H1 (cell line): ENCODE results near the gene SYNDIG1. TPM values are rescaled to one million over a fixed set of nuclear protein-coding genes. Genes with fewer than 3 reads are reported as not detected.

Experiments used
- CTCF ChIA-PET: fragments of 300-600 bp; sonication (Branson Sonifier 250); formaldehyde crosslinking; loops from one replicate; lab custom pipeline; 2021; ENCODE audit not compliant: partially characterized antibody; lab: Charles Lee
- POLR2A ChIA-PET: fragments of 300-600 bp; sonication (Branson Sonifier 250); formaldehyde crosslinking; loops from one replicate; lab custom pipeline; 2021; ENCODE audit warnings: inconsistent platforms; ENCODE audit not compliant: partially characterized antibody; lab: Charles Lee
- DNase-seq, 2 experiments: peaks; one replicate each; pipeline versions ENCODE4 v3.0.0 to v3.0.0-alpha.2; 2010 to 2022; ENCODE audit warnings: low spot score in 2 of 2, low read depth in 1 of 2, mixed read lengths in 1 of 2
- FAIRE-seq: peaks from 2 replicates; lab custom pipeline; 2011; peaks lifted over from hg19 to GRCh38; lab: Jason Lieb, UNC
- H2AFZ ChIP-seq: 2 replicates; pipeline ENCODE4 v1.8.1; 2012; ENCODE audit warnings: low read length, inconsistent platforms
- H2AK5ac ChIP-seq: 2 replicates; pipeline ENCODE4 v1.6.1; 2013; ENCODE audit warnings: low read depth, low read length
- H2BK120ac ChIP-seq: replicated peaks from 2 replicates; pipeline ENCODE3; 2013; ENCODE audit warnings: low read depth, low read length, inconsistent platforms
- H2BK12ac ChIP-seq: 2 replicates; pipeline ENCODE4 v1.6.1; 2013; ENCODE audit warnings: low read depth, low read length
- H2BK15ac ChIP-seq: 2 replicates; pipeline ENCODE4 v1.6.1; 2013; ENCODE audit warnings: low read length
- H2BK20ac ChIP-seq: 2 replicates; pipeline ENCODE4 v1.6.1; 2013; ENCODE audit warnings: low read length
- H2BK5ac ChIP-seq: 2 replicates; pipeline ENCODE4 v1.6.1; 2013; ENCODE audit warnings: low read depth, low read length
- H3K14ac ChIP-seq: 2 replicates; pipeline ENCODE4 v1.6.1; 2013; ENCODE audit warnings: inconsistent platforms; ENCODE audit not compliant: insufficient read length
- H3K18ac ChIP-seq: 2 replicates; pipeline ENCODE4 v1.6.1; 2013; ENCODE audit warnings: low read length; ENCODE audit errors: extremely low read depth
- H3K23ac ChIP-seq: 2 replicates; pipeline ENCODE4 v1.6.1; 2013; ENCODE audit warnings: inconsistent platforms; ENCODE audit not compliant: insufficient read length
- H3K23me2 ChIP-seq: 2 replicates; pipeline ENCODE4 v1.6.1; 2013; ENCODE audit warnings: low read depth, low read length
- H3K27ac ChIP-seq: 2 replicates; pipeline ENCODE4 v1.6.1; 2011; ENCODE audit warnings: low read depth, low read length, inconsistent platforms
- H3K27me3 ChIP-seq, 4 experiments: replicated peaks in 1 of 4; 1 replicate in 1 of 4; 2 replicates in 3 of 4; pipeline versions ENCODE4 v1.6.1 to v1.8.1; 2011 to 2013; ENCODE audit warnings: low read length in 3 of 4, mild to moderate bottlenecking in 3 of 4, inconsistent platforms in 2 of 4, mixed read lengths in 2 of 4, moderate library complexity in 1 of 4; ENCODE audit not compliant: control insufficient read depth in 3 of 4, insufficient read depth in 3 of 4; ENCODE audit errors: extremely low read depth in 1 of 4
- H3K36me3 ChIP-seq, 4 experiments: 2 replicates each; pipeline versions ENCODE4 v1.6.1 to v1.8.1; 2011 to 2013; ENCODE audit warnings: mild to moderate bottlenecking in 4 of 4, low read length in 3 of 4, moderate library complexity in 2 of 4, control low read depth in 1 of 4, inconsistent platforms in 1 of 4; ENCODE audit not compliant: insufficient read depth in 4 of 4, control insufficient read depth in 2 of 4
- H3K4ac ChIP-seq: replicated peaks from 2 replicates; pipeline ENCODE3; 2013; ENCODE audit warnings: low read length, low read depth, mixed read lengths, inconsistent platforms; ENCODE audit not compliant: insufficient read length
- H3K4me1 ChIP-seq, 4 experiments: replicated peaks in 1 of 4; 1 replicate in 1 of 4; 2 replicates in 3 of 4; pipeline versions ENCODE4 v1.6.1 to v1.8.1; 2011 to 2013; ENCODE audit warnings: low read length in 3 of 4, inconsistent platforms in 2 of 4, mixed read lengths in 1 of 4; ENCODE audit not compliant: insufficient read depth in 4 of 4, control insufficient read depth in 3 of 4
- H3K4me2 ChIP-seq, 2 experiments: 2 replicates each; pipeline versions ENCODE4 v1.6.1 to v1.8.1; 2011 to 2013; ENCODE audit warnings: low read depth in 2 of 2, low read length in 2 of 2, control low read depth in 1 of 2, inconsistent platforms in 1 of 2, mild to moderate bottlenecking in 1 of 2; ENCODE audit not compliant: insufficient read depth in 1 of 2
- H3K4me3 ChIP-seq, 4 experiments: fragments of 200-600, 300-600 bp in 1 of 4; sonication (generic), shearing (Covaris generic), sonication (Bioruptor Twin) in 1 of 4; 2 replicates each; pipeline versions ENCODE4 v1.5.1 to v1.8.1; 2011 to 2016; ENCODE audit warnings: low read length in 4 of 4, low read depth in 3 of 4, control low read depth in 2 of 4, inconsistent platforms in 2 of 4, mild to moderate bottlenecking in 2 of 4, mixed read lengths in 1 of 4, moderate library complexity in 1 of 4; ENCODE audit not compliant: insufficient read depth in 2 of 4; ENCODE audit errors: extremely low read depth in 1 of 4
- H3K56ac ChIP-seq: replicated peaks from 2 replicates; pipeline ENCODE3; 2013; ENCODE audit warnings: low read depth, mild to moderate bottlenecking, mixed read lengths, low read length, inconsistent platforms; ENCODE audit not compliant: insufficient read length
- H3K79me1 ChIP-seq: 2 replicates; pipeline ENCODE4 v1.6.1; 2013; ENCODE audit warnings: low read depth, low read length, control low read depth
- H3K79me2 ChIP-seq, 2 experiments: 2 replicates each; pipeline versions ENCODE4 v1.6.1 to v1.8.1; 2012 to 2013; ENCODE audit warnings: low read length in 2 of 2, mild to moderate bottlenecking in 2 of 2, inconsistent platforms in 1 of 2; ENCODE audit not compliant: insufficient read depth in 2 of 2, control insufficient read depth in 1 of 2
- H3K9ac ChIP-seq, 4 experiments: replicated peaks in 1 of 4; 1 replicate in 1 of 4; 2 replicates in 3 of 4; pipeline versions ENCODE4 v1.6.1 to v1.8.1; 2011 to 2013; ENCODE audit warnings: low read depth in 3 of 4, low read length in 3 of 4, control low read depth in 2 of 4, mild to moderate bottlenecking in 2 of 4, moderate library complexity in 2 of 4, inconsistent platforms in 1 of 4; ENCODE audit errors: extremely low read depth in 1 of 4
- H3K9me3 ChIP-seq, 2 experiments: 2 replicates each; pipeline versions ENCODE4 v1.6.1 to v1.8.1; 2012 to 2013; ENCODE audit warnings: mild to moderate bottlenecking in 2 of 2, moderate library complexity in 2 of 2, control low read depth in 1 of 2, inconsistent platforms in 1 of 2, low read depth in 1 of 2, low read length in 1 of 2, mixed read lengths in 1 of 2; ENCODE audit not compliant: insufficient read depth in 2 of 2
- H4K20me1 ChIP-seq, 2 experiments: replicated peaks in 1 of 2; 2 replicates each; pipeline versions ENCODE3 to v1.8.1; 2011 to 2013; ENCODE audit warnings: inconsistent platforms in 2 of 2, low read length in 2 of 2, mild to moderate bottlenecking in 1 of 2; ENCODE audit not compliant: insufficient read depth in 2 of 2, control insufficient read depth in 1 of 2
- H4K5ac ChIP-seq: 2 replicates; pipeline ENCODE4 v1.6.1; 2013; ENCODE audit warnings: low read length, low read depth, mixed read lengths, inconsistent platforms; ENCODE audit not compliant: insufficient read length
- H4K8ac ChIP-seq: 2 replicates; pipeline ENCODE4 v1.8.0; 2013; ENCODE audit warnings: mild to moderate bottlenecking, moderate library complexity, low read length, inconsistent platforms; ENCODE audit not compliant: insufficient read depth; ENCODE audit errors: extremely low read depth
- H4K91ac ChIP-seq: replicated peaks from 2 replicates; pipeline ENCODE3; 2013; ENCODE audit warnings: low read length, mixed read lengths, inconsistent platforms; ENCODE audit not compliant: insufficient read length
- CHD2 ChIP-seq: IDR thresholded peaks from 2 replicates; pipeline ENCODE4 v1.6.1; 2012; ENCODE audit warnings: low read length, improper control_type of control experiment
- CTCF ChIP-seq, 3 experiments: IDR thresholded peaks; 1 replicate in 2 of 3; 2 replicates in 1 of 3; pipeline versions ENCODE4 v1.5.1 to v1.6.1; 2011; ENCODE audit warnings: low read length in 3 of 3, mild to moderate bottlenecking in 3 of 3, inconsistent platforms in 2 of 3, low read depth in 1 of 3, moderate library complexity in 1 of 3; ENCODE audit not compliant: insufficient read depth in 1 of 3; ENCODE audit errors: control extremely low read depth in 1 of 3
- GTF2F1 ChIP-seq: IDR thresholded peaks from 2 replicates; pipeline ENCODE4 v1.6.1; 2012; ENCODE audit warnings: low read depth, low read length, improper control_type of control experiment, borderline replicate concordance
- HDAC6 ChIP-seq: IDR thresholded peaks from one replicate; pipeline ENCODE4 v1.7.1; 2012; ENCODE audit warnings: low read depth, mild to moderate bottlenecking, inconsistent platforms, low read length, moderate library complexity
- RAD21 ChIP-seq, 2 experiments: IDR thresholded peaks in 1 of 2; conservative IDR thresholded peaks in 1 of 2; 2 replicates each; pipeline ENCODE4 v1.6.1; 2011; ENCODE audit warnings: low read depth in 2 of 2, low read length in 2 of 2, improper control_type of control experiment in 1 of 2, inconsistent platforms in 1 of 2, mild to moderate bottlenecking in 1 of 2, moderate library complexity in 1 of 2
- RNF2 ChIP-seq: fragments of 200-900, 300-1000 bp; sonication (generic); IDR thresholded peaks from 2 replicates; pipeline ENCODE4 v1.7.1; 2016; ENCODE audit warnings: borderline replicate concordance, low read depth, mild to moderate bottlenecking, antibody characterized with exemption, low read length; ENCODE audit not compliant: poor library complexity, severe bottlenecking; ENCODE audit errors: missing control alignments
- SUZ12 ChIP-seq: fragments of 200-600 bp; sonication (generic); IDR thresholded peaks from 2 replicates; pipeline ENCODE4 v1.6.1; 2012; ENCODE audit warnings: mild to moderate bottlenecking, inconsistent platforms, low read length, moderate library complexity, mixed read lengths
- TBP ChIP-seq: IDR thresholded peaks from 2 replicates; pipeline ENCODE4 v1.6.1; 2011; ENCODE audit warnings: low read depth, low read length, improper control_type of control experiment
- WGBS, 2 experiments: shearing (Covaris generic) in 1 of 2; methylation state at CpG; one replicate each; pipeline versions ENCODE4 v1.1.6 to v1.1.7; 2013 to 2015; ENCODE audit warnings: low lambda C conversion rate in 2 of 2, mixed read lengths in 2 of 2, inconsistent platforms in 1 of 2, low coverage in 1 of 2, missing lambda C conversion rate in 1 of 2; ENCODE audit not compliant: insufficient replicate concordance in 2 of 2, insufficient coverage in 1 of 2, insufficient read length in 1 of 2; ENCODE audit errors: extremely low coverage in 1 of 2, missing lambda C conversion rate in 1 of 2; 5-methylcytosine and 5-hydroxymethylcytosine counted together
- polyA plus RNA-seq, 7 experiments: library from polyadenylated mRNA; depleted of rRNA in 3 of 7; stranded (reverse) in 5 of 7; unstranded in 2 of 7; fragments of >200 nt in 5 of 7; fragments of 200-250 nt in 2 of 7; gene quantifications; 1 replicate in 5 of 7; 2 replicates in 1 of 7; 4 replicates in 1 of 7; pipeline versions ENCODE4 v1.2.1 to v1.2.3, GENCODE V29; 2011 to 2013; ENCODE audit warnings: missing spikeins in 2 of 7, mixed read lengths in 2 of 7
- total RNA-seq: library from RNA; stranded (reverse); fragmentation: NEBNext Ultra II Directional; extraction: Animal tissue kit (Norgen Biotek cat#: 25700); gene quantifications from 2 replicates; pipeline ENCODE4 v1.2.1, GENCODE V29; 2021

Gene SYNDIG1
- total and polyA plus RNA-seq, 2 of the 8 experiments (the other 6 are each of a cell fraction or from before 2014, with no cell fraction given), result 6.5 to 7.8 TPM

DNA sequence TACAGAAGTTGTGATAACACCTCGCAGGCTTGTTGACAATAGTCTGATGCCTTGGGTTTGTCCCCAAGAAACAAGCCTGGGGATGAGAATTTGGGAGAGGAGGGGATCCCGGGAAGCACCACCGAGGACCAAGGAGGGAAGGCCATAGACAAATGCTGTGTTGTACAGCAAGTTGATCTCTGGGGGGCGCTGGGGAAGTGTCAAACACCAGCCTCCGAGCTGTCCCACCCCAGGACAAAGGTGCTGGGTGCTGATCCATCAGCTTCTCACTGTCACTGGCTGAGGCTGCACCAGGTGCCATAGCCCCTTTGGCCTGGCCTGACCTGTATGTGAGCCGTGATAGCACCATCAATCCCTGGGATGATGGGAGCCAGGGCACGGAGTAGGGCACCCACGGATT is 64.0 kb downstream of the SYNDIG1 start:
- no peak overlapping the region for H3K56ac ChIP-seq
- no peaks in the 10 kb centered on the region for H3K36me3 ChIP-seq
- CTCF ChIA-PET, result interaction anchor here (0.7 to 2.8 kb wide), 4 partner anchors 11 to 246 kb away, joined by 3 to 7 read pairs (median 6); no protein-coding TSS in a partner anchor
- no peaks in the 10 kb centered on the region for H3K27me3 ChIP-seq
- H3K4me2 ChIP-seq, result no peak overlapping the region
- H2AFZ ChIP-seq, result no peak overlapping the region
- H2BK5ac ChIP-seq, result no peak overlapping the region
- H3K14ac ChIP-seq, result no peak overlapping the region
- no peaks in the 10 kb centered on the region for H3K23me2 ChIP-seq
- no peak overlapping the region for H2BK15ac ChIP-seq
- H3K4me3 ChIP-seq, result no peak overlapping the region
- WGBS, 2 experiments, result 92% methylated on average over 8 of the region's 8 CpGs; no CpG with 5 or more reads in 1 of the 2 experiments
- H3K4ac ChIP-seq, result no peak overlapping the region
- H3K79me1 ChIP-seq, result peaks cover 4% of the 10 kb centered on the region; the same call in 1 of the 2 replicates
- H2AK5ac ChIP-seq, result no peak overlapping the region
- no peak overlapping the region for H2BK12ac ChIP-seq
- DNase-seq (no peak), FAIRE-seq (no peak)
- no peak overlapping the region for H3K23ac ChIP-seq
- no peak overlapping the region for H3K9ac ChIP-seq
- H4K5ac ChIP-seq, result no peak overlapping the region
- H4K20me1 ChIP-seq, result peaks cover 0 to 3% of the 10 kb centered on the region in 2 experiments
- no peak overlapping the region for H4K91ac ChIP-seq
- peak; percentile 39 to 55 for TF ChIP-seq RAD21 (IDR thresholded peaks at IDR 0.05 in 1 of 2, conservative IDR thresholded peaks at IDR 0.05 in 1 of 2; ENCODE audit: low read depth in 2 of 2, low read length in 2 of 2)
- TF ChIP-seq GTF2F1, result no peak
- peak; percentile 22 to 43 (median 32); a peak in 3 of 4 replicates for TF ChIP-seq CTCF (IDR thresholded peaks at IDR 0.05; ENCODE audit: control extremely low read depth in 1 of 3, insufficient read depth in 1 of 3, low read depth in 1 of 3, low read length in 3 of 3)
- no peak for TF ChIP-seq RNF2
- TF ChIP-seq HDAC6, result no peak
- TF ChIP-seq TBP, result no peak
- TF ChIP-seq CHD2, result no peak
- TF ChIP-seq SUZ12, result no peak
- H2BK20ac ChIP-seq, result no peak overlapping the region
- H3K18ac ChIP-seq, result no peak overlapping the region
- POLR2A ChIA-PET, result no interaction called here
- no peak overlapping the region for H3K27ac ChIP-seq
- no peak overlapping the region for H4K8ac ChIP-seq
- H3K4me1 ChIP-seq, result no peaks in the 10 kb centered on the region; a peak in 1 of 7 replicates
- H3K9me3 ChIP-seq, result no peaks in the 10 kb centered on the region; a peak in 1 of 4 replicates
- H2BK120ac ChIP-seq, result no peak overlapping the region
- H3K79me2 ChIP-seq, result peaks cover 0 to 18% of the 10 kb centered on the region in 2 experiments; a peak in 3 of 4 replicates
